GM03348 (cell line): ENCODE data around the gene BTBD2.
A peak's percentile ranks its signal among the peaks of the same experiment; 100 is the strongest.

Experiments
- DNase-seq: peaks from one replicate; pipeline ENCODE4 v3.0.0; 2012; ENCODE audit warnings: low spot score

The BTBD2 gene

DNA sequence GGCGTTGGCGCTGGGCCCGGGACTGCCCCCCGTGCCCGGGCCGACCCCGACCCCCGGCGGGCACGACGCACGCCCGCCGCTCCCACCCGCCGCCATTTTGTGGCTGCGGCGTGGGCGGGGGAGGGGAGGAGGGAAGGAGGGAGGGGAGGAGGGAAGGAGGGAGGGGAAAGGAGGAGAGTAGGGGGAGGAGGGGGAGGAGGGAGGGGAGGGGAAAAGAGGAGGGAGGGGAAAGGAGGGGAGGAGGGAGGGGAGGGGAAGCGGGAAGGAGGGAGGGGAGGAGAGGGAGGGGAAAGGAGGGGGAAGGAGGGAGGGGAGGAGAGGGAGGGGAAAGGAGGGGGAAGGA, at the start of gene BTBD2:
BTBD2 (minus strand) TSS at position 107 of the 343 bp plus-strand sequence; CDS start at position 96, 11 bp downstream.
- peak; percentile 87 for DNase-seq

DNA sequence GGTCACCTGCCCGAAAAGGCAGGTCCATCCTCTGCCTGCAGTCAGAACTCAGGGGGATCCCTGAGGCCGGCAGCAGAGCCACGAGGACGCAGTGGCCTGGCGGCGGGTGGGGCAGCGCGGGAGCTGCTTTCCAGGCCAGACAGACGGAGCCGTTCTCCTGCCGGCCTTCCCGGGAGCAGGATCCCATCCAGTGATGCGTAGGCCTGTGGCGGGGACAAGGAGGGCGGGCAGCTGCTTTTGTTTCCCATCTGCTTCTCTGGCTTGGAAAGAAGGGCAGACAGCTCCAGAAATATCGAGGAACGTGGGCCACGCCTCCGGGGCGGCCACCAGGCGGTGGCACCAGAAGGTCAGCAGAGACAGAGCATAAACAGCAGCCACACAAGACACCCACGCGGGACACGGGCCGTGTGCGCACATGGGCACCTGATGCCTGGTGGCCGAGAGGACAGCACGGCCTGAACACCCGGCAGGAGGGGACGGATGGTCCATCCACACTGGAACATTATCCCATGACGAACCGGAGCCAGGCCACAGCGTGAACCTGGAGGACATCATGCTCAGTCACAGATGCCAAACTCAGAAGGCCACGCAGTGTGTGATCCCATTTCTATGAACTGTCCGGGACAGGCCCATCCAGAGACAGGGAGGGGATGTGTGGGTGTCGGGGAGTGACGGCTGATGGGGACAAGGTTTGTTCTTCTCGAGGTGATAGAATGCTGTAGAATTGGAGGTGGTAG, 49.4 kb upstream of the BTBD2 start:
- peak; percentile 56 for DNase-seq

DNA sequence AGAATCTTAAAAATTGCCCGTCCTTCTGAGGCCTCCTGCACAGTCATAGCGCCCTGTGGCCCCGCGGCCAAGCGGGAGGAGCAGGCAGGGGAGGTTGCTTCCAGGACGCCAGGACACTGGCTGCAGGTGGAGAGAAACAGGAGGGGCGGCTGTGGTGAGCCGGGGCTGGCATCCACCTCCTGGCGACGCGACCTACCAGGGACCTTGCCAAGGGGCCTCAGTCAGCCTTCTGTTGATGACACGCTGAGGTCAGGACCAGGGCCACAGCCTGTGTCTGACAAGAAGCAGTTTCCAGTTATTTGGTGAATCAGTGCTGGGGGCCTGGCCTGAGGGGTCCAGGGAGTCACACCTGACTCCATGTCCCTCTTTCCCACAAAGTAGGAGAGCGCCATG, 48.9 kb upstream of the BTBD2 start:
- DNase-seq: no peak

DNA sequence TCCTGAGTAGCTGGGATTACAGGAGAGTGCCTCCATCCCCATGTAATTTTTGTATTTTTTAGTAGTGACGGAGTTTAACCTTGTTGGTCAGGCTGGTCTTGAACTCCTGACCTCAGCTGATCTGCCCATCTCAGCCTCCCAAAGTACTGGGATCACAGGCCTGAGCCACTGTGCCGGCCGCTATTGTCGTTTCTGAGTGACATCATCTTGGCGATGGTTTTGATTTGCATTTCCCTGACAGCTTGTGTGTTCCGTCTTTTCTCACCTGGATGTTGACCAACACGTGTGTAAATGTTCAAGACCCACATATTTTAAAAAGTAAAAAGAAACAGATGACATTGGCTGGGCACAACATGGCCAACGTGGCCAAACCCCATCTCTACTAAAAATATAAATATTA, 48.3 kb upstream of the BTBD2 start:
- DNase-seq: no peak

DNA sequence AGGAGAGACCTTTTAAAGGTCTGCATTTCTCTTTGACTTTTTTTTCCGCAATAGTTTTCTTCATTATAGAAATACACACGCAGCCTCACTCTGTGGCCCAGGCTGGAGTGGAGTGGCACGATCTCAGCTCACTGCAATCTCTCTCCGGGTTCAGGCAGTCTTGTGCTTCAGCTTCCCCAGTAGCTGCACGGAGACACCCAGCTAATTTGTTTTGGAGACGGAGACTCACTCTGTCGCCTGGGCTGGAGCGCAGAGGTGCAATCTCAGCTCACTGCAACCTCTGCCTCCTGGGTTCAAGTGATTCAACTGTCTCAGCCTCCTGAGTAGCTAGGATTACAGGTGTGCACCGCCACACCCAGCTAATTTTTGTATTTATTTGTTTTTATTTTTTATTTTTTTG, 47.3 kb upstream of the BTBD2 start:
- DNase-seq: no peak

DNA sequence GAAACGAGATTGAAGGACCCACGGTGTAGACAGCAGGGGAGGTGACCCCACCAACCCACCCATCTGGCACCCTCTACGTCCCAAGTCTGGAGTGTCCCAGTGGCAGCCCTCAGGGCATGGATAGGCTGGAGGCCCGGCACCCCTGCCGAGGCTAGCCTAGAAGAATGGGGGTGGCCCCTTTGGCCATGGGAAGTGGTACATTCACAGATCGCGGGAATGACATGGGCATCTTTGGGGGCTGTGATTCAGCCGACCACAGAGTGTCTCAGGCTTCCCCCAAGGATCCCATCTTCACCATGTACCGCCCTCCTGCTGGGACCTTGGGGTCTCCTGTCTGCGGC, 46.8 kb upstream of the BTBD2 start:
- DNase-seq: no peak

DNA sequence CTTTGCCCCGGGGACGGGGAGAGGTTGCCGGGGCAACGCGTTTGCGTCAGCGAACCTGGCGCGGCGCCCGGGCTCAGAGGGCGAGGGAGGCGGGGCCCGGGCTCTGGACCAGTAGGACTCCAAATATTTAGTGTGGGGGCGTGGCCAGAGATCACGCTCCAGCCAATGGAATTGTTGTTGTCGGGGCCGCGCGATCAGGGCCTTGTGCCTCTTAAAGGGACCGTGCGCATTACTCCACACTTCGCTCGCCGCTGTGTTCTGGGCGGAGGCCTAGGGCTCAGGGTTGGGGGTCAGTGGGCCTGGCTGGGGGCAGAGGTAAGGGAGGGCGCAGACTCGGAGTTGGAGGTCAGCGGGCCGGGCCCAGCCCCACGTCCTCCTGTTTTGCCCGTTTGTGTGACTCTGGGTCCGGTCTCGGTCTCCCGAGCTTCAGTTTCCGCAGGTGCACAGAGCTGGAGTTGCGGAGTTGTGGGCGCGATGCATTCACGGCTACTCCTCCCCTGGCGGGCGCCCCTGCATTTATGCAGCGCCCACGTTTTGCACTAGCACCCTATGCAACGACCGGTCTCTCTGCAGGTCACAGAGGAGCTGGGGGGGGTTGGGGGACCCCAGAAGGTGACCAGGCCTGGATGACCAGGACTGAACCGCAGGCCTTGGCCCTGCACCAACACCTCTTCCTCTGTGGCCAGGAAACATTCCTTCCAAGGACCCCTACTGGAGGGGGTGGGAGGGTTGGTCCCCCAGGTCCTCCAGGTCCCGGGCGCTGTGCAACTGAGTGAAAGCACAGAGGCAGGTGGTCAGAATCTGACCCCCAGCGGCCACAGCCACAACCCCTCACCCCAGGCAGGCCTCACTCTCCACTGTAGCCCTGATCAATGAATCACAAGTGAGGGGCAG, 46.2 kb upstream of the BTBD2 start:
- DNase-seq: peak; percentile 100

DNA sequence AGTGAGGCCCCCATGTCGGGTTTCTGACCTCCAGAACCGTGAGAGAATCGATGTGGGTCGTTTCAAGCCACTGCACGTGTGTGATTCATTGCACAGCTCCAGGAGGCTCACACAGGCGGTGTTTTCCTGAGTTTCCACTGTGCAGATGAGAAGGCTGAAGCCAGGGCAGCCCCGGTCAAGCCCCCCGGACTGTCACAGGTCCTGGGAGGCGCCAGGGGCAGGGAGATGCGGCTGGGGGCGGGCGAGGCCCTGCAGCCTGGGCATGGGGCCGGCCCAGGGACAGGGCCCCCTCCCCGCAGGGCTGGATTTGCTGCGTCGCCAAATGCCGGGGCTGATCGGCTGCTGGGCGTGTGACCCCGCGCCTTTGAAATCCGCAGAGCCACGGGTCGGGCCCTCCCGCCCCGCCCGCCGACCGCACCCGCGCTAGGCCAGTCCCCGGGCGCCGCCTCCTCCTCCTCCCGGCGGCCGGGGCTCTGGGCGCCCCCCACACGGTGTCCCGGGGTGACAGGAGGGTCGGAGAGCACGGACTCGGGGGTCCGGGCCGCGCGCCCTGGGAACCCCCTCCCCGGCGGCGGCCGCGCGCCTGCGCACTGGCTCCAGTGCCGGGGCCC, 45.5 kb upstream of the BTBD2 start:
- no peak for DNase-seq

DNA sequence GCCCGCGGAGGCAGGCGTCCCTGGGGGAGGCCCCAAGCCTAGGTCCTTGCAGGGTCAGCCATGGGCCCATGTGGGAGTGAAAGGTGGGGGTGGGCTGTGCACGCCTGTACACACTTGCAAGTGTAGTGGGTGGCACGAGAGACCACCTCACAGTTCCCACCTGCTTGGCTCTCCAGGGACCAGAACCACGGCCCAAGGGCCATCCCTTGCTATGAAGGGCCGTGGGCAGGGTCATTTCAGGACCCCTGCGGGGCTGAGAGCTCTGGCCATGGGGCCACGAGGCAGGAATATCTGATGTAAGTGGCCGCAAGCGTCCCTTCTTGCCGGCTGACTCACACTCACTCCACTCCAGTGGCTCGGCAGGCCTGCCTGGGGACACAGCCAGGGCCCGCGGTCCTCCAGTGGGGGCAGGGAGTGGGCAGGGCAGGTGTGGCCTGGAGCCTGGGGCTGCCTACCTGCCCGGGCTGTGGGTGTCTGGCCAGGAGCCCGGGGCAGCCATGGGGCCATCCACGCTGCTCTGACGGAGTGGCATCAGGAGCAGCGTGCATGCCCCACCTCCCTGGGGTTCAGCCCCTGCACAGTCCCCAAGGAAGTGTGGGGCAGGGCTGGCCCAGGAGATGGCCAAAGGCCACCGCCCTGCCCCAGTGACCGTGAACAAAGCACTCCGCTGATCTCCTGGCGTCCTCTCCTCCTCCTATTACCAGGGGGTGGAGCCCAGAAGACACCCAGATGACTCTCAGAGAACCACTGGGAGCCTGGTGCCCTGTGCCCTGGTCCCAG, 44.1 kb upstream of the BTBD2 start:
- peak; percentile 75 for DNase-seq

DNA sequence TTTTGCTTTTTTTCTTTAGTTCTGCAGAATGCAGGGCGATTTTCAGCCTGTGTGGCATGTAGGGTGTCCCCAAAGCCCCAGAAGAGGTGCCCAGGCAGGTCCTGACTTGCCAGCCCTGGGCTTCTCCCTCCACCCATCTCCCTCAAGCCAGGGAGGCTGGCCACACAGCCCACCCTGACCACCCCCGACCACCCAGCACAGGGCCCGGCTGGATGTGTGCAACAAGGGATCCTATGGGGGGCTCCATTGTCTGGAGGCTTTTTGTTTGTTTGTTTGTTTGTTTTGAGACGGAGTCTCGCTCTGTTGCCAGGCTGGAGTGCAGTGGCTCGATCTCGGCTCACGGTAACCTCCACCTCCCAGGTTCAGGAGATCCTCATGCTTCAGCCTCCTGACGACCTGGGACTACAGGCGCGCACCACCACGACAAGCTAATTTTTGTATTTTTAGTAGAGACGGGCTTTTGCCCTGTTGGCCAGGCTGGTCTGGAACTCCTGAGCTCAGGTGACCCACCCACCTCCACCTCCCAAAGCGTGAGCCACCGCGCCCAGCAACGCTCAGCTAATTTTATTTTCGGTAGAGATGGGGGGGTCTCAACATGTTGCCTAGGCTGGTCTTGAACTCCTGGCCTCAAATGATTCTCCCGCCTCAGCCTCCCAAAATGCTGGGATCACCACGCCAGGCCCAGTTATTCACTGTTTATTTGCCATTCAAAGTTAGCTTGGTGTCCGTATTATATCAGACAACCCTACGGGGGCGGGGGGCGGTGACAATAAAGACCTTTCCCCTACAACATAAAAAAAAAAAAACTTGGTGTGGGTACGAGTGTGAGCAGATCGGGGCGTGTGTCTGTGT, 43.3 kb upstream of the BTBD2 start:
- DNase-seq: no peak

DNA sequence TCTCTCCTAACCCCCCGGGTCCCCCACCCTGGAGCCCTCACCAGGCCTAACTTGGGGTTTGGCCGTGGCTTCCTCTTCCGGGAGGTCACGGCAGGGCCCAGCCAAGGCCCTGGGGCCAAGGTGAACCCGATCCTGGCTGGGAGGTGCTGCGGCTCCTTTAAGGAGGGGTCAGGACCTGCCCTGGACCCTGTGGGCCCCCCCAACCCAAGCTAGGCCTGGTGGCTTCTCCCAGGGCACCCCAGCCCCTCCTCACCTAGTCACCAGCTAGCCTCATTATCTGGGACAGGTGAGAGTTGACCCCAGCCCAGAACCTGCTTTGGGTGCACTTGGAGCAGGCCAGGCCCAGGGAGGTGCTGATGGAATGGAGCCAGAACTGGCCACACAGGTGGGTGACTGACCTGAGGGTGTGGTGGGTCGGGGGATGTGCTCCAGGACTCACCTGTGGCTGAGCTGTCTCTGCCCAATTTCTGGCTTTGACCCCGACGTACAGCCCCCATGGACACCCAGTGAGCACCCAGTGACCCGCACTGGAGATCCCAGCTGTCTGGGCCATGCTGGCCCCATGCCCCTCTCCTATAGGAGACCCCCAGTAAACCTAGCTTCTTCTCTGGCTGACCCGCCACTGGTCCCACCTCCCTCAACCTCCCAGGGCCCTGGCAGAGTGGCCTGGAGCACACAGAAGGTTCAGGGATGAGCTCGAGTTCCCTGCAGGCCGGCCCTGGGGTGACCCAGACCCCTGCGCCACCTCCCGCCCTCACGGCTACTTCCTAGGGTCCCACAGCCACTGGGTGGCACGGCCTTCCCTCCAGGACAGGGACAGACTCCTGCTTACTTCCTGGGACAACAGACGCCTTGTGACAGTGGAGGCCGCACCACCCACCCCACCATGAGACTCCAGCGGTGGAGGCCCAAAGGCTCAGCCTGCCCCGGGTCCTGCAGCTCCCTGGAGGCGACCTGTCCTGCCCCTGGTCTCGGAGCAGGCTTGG, 42.3 kb upstream of the BTBD2 start:
- no peak for DNase-seq

DNA sequence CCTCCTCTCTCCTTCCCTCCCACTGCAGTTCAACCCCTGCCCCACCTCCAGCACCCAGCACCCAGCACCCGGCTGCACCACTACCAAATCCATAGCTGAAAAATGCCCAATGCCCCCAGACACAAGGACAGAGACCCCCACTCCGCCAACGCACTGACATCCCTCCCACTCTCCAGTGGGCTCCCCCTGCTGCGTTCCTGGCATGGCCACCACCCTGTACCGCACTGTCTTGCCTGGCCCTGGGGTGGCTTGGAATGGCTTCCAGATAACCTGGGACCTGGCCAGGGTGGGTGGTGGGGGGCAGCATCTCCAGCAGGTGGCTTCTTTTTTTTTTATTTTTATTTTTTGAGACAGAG, 41.3 kb upstream of the BTBD2 start:
- no peak for DNase-seq

DNA sequence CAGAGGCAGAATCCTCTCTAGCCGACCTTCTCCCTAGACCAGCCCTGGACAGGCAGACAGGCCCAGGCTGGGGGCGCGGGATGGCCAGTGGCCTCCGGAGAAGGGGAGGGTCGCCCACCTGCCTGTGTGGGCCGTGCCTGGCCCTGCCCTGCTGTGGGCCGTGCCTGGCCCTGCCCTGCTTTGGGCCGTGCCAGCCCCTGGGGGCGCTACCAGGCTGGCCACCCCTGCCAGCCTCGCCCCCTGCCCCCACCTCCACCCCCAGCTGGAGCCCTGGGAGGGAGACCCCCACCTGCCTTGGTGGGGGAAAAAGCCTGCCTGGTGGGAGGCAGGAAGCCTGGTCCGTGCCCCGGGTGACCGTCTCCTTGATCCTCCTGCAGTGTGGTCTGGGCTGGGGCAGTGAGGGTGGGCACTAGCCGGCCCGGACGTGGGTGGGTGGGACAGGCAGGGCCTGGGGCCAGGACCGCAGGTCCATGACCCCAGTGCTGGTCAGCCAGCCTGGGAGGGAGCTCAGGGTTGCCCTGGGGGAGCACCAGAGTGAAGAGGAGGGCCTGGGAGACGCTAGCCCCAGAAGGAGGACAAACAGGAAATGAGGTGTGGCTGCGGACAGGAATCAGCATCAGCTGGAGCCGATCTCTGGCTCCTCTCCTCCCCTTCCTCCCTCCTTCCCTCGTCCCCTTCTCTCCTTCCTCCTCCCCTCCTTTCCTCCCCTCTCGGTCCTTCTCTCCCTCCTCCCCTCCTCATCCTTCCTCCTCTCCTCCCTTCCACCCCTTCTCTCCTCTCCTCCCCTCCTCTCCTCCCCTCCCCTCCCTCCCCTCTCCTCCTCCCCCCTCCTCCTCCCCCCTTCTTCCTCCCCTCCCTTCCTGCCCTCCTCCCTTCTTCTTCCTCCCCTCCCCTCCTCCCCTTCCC, 40.7 kb upstream of the BTBD2 start:
- DNase-seq: peak; percentile 75

DNA sequence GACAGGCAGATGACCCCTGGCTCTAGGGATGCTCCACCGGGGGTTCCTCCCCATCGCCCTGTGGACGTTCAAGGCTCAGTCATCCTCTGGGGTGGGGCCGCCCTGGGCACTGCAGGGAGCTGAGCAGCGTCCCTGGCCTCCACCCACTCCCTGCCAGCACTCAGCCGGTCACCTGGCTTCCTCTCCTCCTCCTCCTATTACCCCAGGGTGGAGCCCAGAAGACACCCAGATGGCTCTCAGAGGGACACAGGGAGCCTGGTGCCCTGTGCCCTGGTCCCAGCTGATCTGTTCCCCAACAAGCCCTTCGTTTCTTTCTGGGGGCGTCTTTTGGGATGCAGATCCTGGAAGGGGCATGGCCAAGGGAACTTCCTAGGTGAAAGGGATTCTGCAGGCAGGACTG, 39.2 kb upstream of the BTBD2 start:
- DNase-seq: no peak

DNA sequence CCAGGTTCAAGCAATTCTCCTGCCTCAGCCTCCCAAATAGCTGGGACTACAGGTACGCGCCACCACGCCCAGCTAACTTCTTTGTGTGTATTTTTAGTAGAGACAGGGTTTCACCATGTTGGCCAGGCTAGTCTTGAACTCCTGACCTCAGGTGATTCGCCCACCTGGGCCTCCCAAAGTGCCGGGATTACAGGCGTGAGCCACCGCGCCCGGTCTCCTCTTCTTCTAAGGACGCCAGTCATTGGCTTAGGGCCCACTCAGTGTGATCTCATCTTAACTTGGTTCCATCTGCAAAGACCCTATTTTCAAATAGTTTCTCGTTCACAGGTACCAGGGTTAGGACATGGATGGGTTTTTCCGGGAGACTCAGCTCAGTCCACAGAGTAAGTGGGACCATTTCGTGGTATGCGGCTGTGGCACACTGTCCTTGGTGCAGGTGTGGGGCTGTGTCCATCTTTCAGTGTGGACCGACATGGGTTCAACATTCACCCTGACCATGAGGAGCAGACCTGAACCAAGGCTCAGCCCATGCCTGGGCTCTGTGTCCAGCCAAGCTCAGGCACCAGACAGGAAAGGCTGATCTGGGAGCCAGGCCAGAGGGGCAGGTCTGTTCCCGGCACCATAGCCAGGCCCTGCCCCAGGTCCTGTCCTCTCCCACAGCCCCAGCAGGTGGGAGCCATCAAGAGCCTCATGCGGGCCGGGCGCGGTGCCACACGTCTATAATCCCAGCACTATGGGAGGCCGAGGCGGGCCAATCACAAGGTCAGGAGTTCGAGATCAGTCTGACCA, 38.3 kb upstream of the BTBD2 start:
- no peak for DNase-seq

DNA sequence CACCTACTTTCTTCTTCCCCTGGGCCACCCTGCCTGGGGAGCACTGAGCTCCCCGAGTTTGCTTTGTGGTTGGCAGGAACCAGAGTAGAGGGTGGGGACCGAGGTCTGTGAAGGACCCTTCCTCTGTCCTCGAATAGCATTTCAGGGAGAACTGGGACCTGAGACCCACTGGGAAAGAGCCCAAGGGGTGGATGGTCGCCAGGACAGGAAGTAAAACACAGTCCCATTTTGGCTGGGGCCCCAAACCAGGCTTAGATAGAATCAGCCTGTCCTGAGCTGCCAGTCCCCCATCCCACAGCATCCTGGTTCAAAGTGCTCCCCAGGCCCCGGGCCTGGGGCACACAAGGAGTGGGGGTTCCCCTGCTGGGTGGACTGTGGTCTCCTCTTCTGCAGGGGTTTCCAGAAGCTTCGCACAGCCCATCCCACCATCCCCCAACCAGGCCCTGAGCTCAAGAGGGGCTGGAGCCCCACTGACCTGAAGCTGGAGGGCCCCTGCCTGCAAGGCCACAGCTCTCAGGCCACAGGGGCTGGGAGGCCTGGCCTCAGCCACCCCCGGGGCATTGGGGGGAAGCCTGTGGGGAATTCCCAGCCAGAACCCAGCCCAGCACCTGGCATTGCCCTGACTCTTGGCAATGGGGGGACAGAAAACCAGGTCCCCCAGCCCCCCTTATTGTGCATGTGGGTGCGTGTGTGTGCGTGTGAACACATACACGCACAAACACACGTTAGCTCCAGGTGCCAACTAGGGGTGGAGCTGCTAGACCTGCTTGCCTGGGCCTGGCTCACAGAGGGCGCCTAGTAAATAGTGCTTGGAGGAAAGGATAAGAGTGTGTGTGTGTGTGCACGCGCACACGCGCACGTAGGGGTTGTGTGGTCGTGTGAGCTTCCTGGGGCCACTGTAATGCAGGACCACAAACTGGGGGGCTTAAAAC, 36.5 kb upstream of the BTBD2 start:
- DNase-seq: no peak
